ENCODE measurements around the gene SLC7A11. TPM values are rescaled to one million over a fixed set of nuclear protein-coding genes. Genes with fewer than 3 reads are reported as not detected.
"Not testable (repeated sequence)": the region's sequence is repeated elsewhere in the genome, so short reads cannot be mapped to it uniquely, and the experiment has no call there.

The SLC7A11 gene
- total RNA-seq, 6 donors from 2014 or later: 0.77 to 9.6 (median 2.1) TPM

- ATAC-seq (ENCODE audit: low FRiP score in 2 of 2): peak; percentile 32 to 39
- H3K4me3 ChIP-seq: peak overlapping the region in 3 of 4 donors; percentile 15 to 36 (median 20)
- no peak for TF ChIP-seq EP300 (IDR thresholded peaks at IDR 0.05)
- no peak for TF ChIP-seq POLR2A (IDR thresholded peaks at IDR 0.05)
- TF ChIP-seq, protein P1, sequence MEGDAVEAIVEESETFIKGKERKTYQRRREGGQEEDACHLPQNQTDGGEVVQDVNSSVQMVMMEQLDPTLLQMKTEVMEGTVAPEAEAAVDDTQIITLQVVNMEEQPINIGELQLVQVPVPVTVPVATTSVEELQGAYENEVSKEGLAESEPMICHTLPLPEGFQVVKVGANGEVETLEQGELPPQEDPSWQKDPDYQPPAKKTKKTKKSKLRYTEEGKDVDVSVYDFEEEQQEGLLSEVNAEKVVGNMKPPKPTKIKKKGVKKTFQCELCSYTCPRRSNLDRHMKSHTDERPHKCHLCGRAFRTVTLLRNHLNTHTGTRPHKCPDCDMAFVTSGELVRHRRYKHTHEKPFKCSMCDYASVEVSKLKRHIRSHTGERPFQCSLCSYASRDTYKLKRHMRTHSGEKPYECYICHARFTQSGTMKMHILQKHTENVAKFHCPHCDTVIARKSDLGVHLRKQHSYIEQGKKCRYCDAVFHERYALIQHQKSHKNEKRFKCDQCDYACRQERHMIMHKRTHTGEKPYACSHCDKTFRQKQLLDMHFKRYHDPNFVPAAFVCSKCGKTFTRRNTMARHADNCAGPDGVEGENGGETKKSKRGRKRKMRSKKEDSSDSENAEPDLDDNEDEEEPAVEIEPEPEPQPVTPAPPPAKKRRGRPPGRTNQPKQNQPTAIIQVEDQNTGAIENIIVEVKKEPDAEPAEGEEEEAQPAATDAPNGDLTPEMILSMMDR (IDR thresholded peaks at IDR 0.05): no peak
- no peak for TF ChIP-seq POLR2AphosphoS5 (IDR thresholded peaks at IDR 0.05)
Measured at GRCh38 chr4:138241281-138242075, 671 bp downstream of the SLC7A11 start.

GRCh38 chr4:138239491-138239890 lies 2.7 kb downstream of the SLC7A11 start:
- Histone ChIP-seq H3K27ac (no peak overlapping the region), H3K4me1 (peaks cover 0 to 14% (median 5%) of the 10 kb centered on the region in 4 donors), H3K27me3 (no peaks in the 10 kb centered on the region), H3K9me3 (no peaks in the 10 kb centered on the region), H3K4me3 (no peak overlapping the region), H3K36me3 (no peaks in the 10 kb centered on the region)
- TF ChIP-seq POLR2A (IDR thresholded peaks at IDR 0.05): no peak
- TF ChIP-seq, protein P1 (IDR thresholded peaks at IDR 0.05): no peak
- TF ChIP-seq EP300 (IDR thresholded peaks at IDR 0.05): no peak
- ATAC-seq (ENCODE audit: low FRiP score in 2 of 2): no peak
- WGBS, 2 donors: 0% methylated on average over 1 of the region's 1 CpG
- DNase-seq: no peak

More at GRCh38 chr4:138241281-138242075, 671 bp downstream of the SLC7A11 start:
- H3K27me3 ChIP-seq: no peaks in the 10 kb centered on the region
- DNase-seq: no peak
- H3K27ac ChIP-seq: peak overlapping the region; percentile 31 to 72 (median 60)
- no peaks in the 10 kb centered on the region for H3K36me3 ChIP-seq
- H3K9me3 ChIP-seq: no peaks in the 10 kb centered on the region
- peaks cover 0 to 14% (median 5%) of the 10 kb centered on the region in 4 donors for H3K4me1 ChIP-seq
- 83 to 87% methylated on average over 13 of the region's 13 CpGs for WGBS, 2 donors

- Histone ChIP-seq H3K27ac (no peak overlapping the region), H3K9me3 (no peaks in the 10 kb centered on the region), H3K4me3 (no peak overlapping the region), H3K27me3 (no peaks in the 10 kb centered on the region), H3K36me3 (no peaks in the 10 kb centered on the region), H3K4me1 (peaks cover 0 to 14% (median 5%) of the 10 kb centered on the region in 4 donors)
- DNase-seq (no peak), ATAC-seq (ENCODE audit: low FRiP score in 2 of 2) (no peak)
- TF ChIP-seq POLR2A (IDR thresholded peaks at IDR 0.05) (no peak), POLR2AphosphoS5 (IDR thresholded peaks at IDR 0.05) (no peak), EP300 (IDR thresholded peaks at IDR 0.05) (no peak)
- TF ChIP-seq, protein P1 (IDR thresholded peaks at IDR 0.05): no peak
- WGBS, 2 donors: 85 to 96% methylated on average over 4 of the region's 4 CpGs
Measured at GRCh38 chr4:138238521-138239292, 3.4 kb downstream of the SLC7A11 start.

- WGBS, 2 donors: 96 to 98% methylated on average over 7 of the region's 7 CpGs
Measured at GRCh38 chr4:138237132-138237531, 5.0 kb downstream of the SLC7A11 start.

DNA sequence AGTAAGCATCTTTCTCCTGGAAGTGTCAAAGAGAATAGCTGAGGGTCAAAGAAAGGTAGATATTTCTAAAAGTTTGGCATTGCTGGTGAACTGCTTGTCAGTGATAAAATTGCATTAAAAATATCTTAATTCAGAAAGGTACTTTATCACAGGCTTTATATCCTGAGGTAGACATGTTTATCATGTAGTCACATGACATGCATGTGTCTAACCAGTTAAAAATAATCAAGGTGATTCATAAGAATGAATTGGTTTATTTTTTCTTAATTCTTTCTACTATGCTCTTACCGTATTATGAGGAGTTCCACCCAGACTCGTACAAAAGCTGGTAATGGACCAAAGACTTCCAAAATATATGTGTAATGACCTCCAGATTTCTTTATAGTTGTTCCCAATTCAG lies 6.1 kb downstream of the SLC7A11 start:
- Histone ChIP-seq H3K4me1 (no peaks in the 10 kb centered on the region), H3K36me3 (no peaks in the 10 kb centered on the region), H3K27me3 (no peaks in the 10 kb centered on the region), H3K27ac (peak overlapping the region in 2 of 4 donors; percentile 17 to 55), H3K9me3 (no peaks in the 10 kb centered on the region), H3K4me3 (no peak overlapping the region)
- 86 to 89% methylated on average over 2 of the region's 2 CpGs for WGBS, 2 donors
- ATAC-seq (ENCODE audit: low FRiP score in 2 of 2) (no peak), DNase-seq (no peak)
- no peak for TF ChIP-seq POLR2AphosphoS5 (IDR thresholded peaks at IDR 0.05)
- TF ChIP-seq, protein P1 (IDR thresholded peaks at IDR 0.05): no peak
- TF ChIP-seq POLR2A (IDR thresholded peaks at IDR 0.05): no peak
- TF ChIP-seq EP300 (IDR thresholded peaks at IDR 0.05): no peak

More at GRCh38 chr4:138237132-138237531, 5.0 kb downstream of the SLC7A11 start:
- not testable (repeated sequence) for DNase-seq; H3K9me3 ChIP-seq; H3K36me3 ChIP-seq; H3K27ac ChIP-seq; H3K4me3 ChIP-seq; ATAC-seq (ENCODE audit: low FRiP score in 2 of 2); H3K27me3 ChIP-seq
- peaks cover 0 to 11% (median 4%) of the 10 kb centered on the region in 4 donors for H3K4me1 ChIP-seq
